ENCODE measurements around the gene SNX20.
A peak's percentile ranks its signal among the peaks of the same experiment; 100 is the strongest.

SNX20 gene

DNA sequence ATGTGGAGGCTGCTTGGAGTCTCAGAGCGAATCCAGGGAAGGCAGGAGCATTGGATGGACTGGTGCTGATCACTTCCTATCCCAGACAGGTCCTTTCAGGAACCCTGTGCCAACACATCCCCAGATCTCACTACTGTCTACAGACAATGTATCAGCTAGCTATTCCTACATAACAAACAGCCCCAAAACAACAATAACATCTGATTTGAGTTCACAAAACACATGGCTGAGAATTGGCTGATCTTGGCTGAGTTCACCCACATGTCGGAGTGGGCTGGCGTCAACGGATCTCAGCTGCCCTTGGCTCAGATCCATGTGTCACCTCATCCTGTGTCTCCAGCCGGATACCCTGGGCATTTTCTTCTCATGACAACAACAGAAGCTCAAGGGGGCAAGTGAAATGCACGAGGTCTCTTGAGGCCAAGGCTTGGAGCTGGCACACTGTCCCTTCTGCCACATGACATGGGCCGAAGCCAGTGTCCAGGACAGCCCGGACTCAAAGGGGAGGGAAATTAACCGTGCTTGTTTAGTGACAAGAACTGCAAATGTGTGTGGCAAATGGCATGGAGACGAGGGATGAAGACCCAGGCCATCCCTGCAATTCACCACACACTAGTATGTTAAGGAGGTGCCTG is 18.7 kb downstream of the SNX20 start:
- DNase-seq (ENCODE audit: low spot score), result no peak
- peak; percentile 42 for FAIRE-seq

DNA sequence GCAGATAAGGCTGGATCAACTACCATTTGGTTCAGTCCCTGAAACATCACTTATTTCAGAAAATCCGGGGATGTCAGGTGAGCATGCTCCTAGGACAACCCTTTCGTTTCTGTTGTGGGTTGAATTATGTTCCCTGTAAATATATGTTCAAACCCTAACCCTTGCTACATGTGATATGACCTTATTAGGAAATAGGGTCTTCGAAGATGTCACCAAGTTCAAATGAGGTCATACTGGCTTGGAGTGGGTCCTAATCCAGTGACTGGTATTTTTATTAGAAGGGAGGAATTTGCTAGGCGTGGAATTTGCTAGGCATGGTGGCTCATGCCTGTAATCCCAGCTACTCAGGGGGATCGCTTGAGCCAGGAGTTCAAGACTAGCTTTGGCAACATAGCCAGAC is 21.3 kb downstream of the SNX20 start:
- DNase-seq (ENCODE audit: low spot score) (no peak), FAIRE-seq (no peak)

DNA sequence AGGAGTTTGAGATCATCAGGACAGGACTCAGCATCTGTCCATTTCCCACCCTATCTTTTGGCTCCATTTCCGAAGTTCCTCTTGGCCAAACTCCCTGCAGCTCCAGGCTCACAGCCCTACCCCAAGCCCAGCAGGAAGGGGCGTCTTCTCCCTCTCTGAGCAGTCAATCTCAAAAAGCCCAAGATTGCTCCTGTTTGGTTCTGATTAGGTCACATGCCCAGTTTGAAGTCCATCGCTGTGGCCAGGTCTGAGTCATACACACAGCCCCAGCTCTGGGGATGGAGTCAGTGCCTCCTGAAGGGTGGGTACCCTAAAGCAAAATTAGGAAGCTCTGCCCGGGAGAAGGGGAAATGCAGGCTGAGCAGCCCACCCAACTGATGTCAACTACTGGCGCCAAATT is 23.9 kb downstream of the SNX20 start:
- no peak for DNase-seq (ENCODE audit: low spot score)
- no peak for FAIRE-seq

DNA sequence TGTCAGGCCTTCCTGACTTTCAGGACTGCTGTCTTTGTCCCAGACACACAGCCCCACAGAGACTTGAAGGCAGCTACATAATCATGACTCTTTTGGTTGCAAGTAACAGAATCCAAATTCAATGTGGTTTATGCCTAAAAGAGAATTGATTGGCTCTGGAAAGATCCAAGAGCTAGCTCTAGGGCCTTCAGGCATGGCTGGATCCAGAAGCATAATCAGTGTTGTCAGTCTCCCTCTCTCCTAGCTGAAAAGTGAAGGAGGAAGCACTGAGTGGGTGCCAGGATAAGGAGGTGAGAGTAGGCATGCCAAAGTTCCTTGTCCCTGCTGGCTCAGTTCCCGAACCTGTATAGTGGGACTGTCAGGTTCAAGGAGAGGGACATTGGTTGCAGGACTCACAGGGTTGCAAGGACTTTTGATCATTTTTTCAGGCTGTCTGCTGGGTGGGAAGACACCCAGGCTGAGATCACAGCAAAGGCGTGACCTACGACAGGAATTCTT is 25.5 kb downstream of the SNX20 start:
- FAIRE-seq (no peak), DNase-seq (ENCODE audit: low spot score) (no peak)

DNA sequence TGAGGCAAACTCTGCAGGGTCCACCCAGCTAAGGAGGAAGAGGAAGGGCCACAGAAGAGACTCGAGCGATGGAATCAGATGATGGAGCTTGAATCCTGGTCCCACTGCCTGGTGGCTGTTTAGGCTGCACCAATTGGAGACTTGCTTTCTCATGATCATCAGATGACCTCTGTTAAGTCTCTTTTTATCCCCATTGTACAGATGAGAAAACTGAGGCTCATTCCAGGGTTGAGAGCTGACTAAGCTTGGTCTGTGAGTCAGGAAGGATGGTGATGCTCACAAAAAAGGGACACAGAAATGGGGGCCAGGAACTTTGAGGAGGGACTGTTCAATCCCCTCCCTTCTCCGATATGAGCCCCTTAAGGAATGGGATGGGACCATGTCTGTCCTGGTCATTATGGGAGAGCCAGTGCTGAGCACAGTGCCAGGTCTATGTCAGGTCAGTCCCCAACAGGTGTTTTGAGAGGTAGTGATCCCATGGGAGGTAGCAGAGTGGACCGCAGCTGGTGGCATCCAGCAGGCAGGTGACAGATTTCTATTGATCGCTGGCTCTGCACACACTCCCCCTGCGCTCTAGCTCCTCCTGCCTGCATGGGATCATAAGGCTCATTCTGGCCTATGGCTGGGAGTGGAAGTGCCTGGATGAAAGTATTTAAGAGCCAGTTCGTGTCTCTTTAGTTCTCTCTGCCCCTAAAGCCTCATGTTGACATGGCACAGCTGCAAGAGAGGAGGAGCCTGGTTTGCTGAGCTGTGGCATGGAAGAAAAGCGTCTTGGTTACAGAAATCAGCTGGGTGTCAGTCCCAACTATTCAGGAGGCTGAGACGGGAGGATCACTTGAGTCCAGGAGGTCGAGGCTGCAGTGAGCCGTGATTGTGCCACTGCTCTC is 27.2 kb downstream of the SNX20 start:
- no peak for FAIRE-seq
- DNase-seq (ENCODE audit: low spot score), result no peak

DNA sequence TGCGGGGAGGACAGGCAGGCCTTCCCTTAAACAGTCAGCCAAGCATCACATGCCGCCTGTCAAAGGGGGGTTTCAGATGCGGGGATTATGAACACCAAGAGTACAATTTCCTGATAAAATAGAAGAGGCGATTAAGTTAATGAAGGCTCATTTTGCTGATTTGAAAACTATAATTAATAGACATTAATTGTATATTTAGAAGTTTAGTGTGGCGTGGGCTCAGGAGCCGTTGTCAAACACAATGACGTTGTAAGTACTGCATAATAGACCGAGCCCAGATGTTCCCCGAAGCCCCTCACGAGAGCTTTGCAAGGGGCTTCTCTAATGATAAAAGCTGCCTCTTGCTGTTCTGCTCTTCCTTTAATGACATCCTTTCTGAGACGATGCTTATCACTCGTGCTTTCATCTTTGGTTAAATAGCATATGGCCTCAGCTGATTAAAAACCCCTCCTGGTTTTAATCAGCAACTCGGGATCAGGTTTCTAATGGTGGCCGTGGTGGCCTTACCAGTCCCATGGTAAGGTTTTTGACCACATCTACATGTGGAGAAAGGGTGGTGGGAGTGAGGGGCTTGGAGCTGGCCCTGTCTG is 28.2 kb downstream of the SNX20 start:
- FAIRE-seq, result no peak
- no peak for DNase-seq (ENCODE audit: low spot score)

DNA sequence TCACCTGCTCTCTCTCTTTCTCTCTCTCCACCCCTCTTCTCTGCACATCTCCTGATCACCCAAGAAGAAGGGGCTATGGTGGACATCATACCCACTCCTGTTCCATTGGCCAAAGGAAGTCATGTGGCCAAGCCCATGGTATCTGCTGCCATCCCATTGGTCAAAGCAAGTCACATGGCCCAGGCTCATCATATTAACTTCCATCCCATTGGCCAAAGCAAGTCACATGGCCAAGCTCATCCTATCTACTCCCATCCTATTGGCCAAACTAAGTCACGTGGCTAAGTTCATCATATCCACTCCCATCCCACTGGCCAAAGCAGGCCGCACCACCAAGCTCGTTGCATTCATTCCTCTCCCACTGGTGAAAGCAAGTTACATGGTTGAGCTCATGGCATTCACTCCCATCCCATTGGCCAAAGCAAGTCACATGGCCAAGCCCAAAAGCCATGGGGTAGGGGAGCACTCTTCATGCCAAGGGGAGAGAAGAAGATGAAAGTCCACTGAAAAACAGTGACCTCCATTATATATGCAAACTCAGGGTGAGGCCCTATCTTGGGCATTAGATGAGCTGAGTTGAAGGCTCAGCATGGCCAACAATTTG is 29.2 kb downstream of the SNX20 start:
- FAIRE-seq, result no peak
- no peak for DNase-seq (ENCODE audit: low spot score)

DNA sequence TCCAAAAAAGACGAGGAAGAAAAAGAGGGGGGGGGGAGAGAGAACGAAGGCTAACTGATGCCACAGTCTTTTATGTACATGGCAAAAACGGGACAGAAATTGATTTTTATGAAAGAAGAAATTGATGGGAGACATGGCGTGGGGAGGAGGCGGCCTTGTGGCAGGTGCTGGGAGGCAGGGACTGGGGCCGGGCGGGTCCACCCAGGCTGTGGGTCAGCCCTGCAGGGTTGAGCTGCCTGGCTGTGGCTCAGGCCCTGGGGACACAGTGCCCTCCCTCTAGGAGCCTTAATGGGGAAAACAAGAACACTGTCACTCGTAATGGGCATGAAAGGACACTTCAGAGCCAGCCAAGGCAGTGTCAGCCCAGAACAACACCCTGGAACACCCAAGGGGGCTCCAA is 34.8 kb downstream of the SNX20 start:
- DNase-seq (ENCODE audit: low spot score) (no peak), FAIRE-seq (no peak)

DNA sequence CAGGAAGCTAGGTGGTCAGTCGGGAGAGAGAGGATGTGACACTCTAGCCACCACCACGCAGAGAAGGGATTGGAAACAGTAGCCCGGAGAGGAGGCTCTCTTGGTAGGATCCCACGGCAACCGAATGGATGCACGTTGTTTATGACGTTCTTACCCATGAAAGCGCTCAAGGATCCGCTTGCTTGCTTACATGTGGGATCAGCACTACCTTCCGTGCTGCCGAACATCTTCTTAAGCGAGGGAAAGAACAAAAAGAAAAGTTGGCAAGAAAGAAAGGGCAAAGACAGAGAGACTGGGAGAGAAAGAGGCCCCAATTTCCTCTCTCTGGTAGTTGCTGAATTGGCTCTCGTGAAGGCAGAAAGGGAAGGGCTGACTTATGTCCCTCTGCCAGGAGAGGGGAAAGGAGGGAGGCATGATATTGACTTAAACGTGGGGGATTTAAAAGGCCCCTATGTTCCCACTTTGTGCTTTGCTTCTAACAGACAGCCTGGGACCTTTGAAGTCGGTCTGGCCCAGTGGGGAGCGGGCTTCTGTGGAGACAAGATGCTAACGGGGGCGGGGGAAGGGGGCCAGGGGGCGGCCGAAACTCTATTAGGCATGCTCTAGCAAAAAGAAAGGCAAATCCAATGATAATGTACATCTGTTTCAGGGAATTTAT is 35.4 kb downstream of the SNX20 start:
- no peak for FAIRE-seq
- no peak for DNase-seq (ENCODE audit: low spot score)

DNA sequence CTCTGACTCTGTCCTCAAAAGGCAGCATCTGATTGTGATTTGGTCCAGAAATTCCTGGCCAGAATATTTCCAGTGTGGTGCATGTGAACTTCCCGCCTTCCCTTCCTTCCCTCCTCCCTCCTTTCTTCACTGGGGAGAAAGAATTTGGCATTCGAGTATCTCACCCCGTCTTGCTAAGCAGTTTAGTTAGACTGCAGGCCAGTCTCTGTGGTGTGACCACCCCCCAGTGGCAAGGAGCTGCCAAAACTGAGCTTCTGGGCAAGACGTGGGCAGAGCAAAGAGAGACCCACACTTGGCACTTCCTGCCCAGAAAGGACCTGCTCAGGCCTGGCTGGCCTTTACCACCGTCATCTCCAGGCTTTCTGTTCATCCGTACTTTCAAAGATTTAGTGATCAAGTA is 36.4 kb downstream of the SNX20 start:
- DNase-seq (ENCODE audit: low spot score), result peak; percentile 54
- no peak for FAIRE-seq

DNA sequence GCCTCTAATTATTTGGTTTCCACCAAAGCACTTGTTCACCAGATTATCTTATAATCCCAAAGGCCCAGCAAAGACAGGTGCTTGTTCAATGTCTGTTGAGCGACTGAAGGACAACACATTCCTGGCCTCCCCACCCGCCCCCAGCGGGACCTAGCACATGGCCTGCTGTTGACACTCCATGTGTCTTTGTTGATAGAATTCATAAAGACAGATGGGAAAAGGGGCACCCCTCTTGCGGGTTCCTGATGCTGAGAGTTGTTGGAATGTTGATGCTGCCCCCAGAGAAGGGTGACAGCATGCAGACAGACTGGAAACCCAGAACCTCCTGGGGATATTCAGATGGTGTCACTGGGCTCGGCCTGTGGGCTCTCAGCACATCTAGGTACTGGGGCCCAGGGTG is 36.9 kb downstream of the SNX20 start:
- no peak for FAIRE-seq
- no peak for DNase-seq (ENCODE audit: low spot score)

DNA sequence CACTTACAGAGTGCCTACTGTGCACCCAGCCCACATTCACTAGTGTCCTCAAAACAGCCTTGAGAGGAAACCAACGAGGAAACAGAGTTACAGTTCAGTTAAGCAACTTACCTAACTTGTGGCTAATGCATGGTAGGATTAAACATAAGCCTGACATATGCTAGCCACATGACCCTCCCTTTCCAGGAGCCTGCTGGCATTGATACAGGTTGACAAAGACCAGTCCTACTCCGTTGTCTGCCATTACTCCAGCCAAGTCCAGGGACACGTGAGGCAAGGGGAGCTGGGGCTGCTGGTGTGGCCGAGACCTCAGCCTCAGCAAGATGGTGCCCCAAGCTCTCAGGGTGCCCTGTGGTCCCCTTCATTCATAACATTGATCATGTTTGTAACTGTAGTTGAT is 37.9 kb downstream of the SNX20 start:
- DNase-seq (ENCODE audit: low spot score), result no peak
- no peak for FAIRE-seq

DNA sequence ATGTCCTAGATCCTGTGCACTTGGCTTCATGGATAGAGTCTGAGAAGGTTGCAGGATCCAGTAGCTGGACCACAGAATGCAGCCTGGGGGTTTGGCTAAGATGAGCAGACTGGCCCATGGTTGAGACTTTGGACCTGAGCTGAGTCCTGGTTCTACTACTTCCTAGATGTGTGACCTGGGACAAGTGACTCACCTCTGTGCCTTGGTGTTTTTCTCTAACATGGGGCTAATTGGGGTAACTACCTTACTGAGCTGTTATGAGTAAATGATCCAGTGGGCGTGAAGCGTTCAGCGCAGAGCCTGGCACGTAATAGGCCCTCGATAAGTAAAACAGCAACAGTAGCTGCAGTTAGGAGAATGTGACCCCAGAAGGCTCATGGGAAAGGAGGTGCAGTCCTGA is 38.8 kb downstream of the SNX20 start:
- no peak for DNase-seq (ENCODE audit: low spot score)
- no peak for FAIRE-seq

DNA sequence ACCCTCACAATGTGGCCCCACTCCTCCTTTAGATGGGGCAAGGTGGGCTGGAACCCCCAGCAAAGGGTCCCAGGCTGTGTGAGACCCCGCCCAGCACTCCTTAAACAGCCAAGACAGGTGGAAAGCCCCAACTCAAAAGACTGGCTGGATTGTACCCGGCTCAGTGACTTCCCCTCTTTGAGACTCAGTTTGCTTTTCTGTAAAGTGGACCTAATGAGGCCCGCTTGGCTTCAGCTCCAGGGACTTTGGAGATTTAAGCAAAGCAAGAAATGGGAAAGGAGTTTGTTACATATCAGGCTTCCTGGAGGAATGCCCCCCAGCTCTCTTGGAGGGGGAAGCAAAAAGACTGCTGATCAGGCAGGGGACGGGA is 39.3 kb downstream of the SNX20 start:
- DNase-seq (ENCODE audit: low spot score), result no peak
- FAIRE-seq, result no peak

DNA sequence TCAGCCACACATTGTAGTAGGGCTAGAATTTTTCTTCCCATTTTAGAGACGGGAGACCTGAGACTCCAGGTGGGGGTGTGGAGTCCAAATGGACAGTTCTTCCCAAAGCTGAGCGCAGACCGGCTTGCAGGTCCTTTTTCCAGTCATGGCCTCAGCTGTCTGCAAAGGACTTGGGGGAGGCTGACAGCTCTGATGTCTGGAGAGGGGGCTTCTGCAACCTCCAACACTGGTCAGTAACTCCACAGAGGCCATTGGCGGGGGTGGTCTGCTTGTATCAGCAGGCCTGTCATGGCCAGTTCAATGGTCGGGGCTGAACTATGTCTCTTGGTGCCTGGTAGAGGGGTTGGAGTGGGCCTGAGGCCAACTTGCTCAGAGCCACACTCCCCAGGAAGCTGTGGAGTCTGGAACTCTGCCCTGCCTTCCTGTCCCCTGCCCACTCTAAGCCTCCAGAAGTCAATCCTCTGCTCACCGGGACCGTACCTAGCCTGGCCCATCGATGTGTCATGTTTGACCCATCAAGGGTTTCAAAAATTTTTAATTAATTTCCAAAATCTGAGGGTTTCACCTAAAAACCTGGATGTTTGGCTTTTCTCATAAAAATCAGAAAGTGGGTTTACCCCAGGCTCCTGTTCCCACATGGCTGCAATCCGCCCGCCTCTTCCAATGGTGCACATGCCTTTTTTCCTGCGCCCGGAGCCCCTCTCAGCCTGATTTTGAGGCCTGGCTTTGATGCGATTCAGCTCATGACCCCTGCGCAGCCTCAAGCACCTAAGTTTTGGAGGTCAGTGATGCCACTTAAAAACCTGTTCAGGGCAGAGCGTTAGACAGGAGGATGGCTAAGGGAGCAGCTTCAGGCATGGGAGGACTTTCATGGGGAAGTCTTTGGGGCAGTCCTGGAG is 39.9 kb downstream of the SNX20 start:
- DNase-seq (ENCODE audit: low spot score), result no peak
- FAIRE-seq, result no peak

DNA sequence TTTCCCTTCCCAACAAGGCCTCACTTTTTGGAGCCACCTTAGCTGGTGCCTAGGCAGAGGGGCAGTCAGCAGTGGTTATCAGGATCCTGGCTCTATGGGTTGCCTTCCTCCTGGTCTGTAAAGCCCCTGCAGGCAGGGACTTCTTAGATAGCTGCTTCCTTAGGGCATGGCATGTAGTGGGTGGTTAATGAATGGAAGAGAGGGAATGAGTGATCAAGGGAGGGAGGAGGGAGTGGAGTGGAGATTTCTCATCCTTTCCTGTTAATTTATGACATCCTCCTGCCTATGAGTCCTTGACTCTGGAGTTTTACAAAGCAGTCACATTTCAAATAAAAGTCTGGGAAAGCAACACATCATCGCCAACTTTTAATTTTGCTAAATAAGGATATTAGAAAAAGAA is 40.7 kb downstream of the SNX20 start:
- DNase-seq (ENCODE audit: low spot score), result no peak
- no peak for FAIRE-seq

DNA sequence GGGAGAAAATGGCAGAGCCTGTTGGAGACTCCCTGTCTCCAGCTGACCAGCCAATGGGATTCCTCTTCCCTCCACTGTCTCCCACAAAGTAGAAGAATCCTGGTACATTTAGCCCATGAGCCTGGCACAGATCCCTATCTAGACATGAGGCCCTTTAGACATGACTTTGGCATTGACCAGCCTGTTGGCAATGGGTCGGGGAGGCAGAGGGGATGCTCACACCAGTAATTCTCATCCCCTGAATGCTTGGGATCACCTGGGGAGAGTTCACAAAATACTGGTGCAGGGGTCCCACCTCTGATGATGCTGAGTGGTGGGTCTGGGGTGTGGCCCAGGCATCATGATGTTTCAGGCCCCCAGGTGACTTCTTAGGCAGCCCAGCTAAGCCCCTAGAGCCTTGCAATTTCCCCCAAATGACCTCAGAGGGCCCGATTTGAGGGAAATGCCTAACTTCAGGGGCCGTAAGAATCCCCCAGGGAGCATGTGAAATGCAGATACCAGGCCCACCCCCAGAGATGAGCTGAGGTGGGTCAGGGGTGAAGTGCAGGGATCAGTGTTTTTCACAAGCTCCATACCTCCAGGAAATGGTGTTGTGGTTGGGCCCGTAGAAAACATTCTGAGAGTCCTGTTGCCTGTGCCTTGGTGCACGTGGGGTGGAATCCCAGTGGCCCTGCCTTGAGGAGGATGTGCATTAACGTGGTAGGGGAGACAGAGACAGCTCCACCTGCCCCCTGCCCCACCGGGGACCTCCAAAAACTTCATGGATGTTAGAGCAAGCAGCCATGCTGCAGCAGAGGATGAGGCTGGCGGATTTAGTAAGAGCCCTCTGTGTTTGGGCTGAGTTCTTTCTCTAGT is 42.1 kb downstream of the SNX20 start:
- FAIRE-seq (no peak), DNase-seq (ENCODE audit: low spot score) (no peak)

DNA sequence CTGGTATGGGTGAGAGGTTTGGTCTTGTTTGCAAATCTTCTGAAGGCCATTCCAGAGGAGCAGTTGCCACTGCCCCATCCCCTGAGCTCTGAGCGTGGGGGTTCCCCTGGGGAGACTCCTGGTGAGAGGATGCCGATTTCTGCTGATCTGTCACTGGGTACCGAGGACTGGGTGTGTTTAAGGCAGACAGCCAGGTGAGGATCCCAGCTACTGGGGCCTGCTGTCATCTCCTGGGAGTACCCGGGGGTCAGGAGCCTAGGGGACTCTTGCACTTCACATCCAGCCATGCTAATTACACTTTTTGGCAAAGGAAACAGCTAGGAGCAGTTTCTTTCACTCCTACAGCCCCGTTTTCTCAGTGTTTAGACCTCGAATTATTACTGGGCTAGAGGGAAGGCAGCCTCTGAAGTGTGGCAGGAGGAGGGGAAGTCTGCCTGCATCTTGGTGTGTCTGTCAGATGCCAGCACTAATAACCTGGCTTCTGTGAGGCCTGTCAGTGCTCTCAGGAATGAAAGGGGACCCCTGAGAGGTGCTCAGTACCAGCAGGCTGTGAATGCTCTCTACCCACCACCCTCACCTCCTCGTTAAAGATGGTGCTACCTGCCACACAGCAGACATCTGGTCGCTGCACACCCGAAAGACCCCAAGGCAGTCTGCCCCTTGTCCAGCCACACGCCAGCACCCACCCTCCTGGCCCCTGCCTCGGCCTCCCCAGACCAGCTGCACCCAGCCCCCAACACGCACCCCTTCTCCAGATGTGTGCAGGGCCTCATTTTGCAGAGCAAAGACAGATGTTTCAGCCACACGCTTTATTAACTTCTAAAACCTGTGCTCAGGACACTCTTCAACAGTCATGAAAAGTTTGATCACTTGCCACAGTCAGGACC is 43.2 kb downstream of the SNX20 start:
- DNase-seq (ENCODE audit: low spot score) (no peak), FAIRE-seq (no peak)
